ENCODE results near the gene ANK2. TPM values are rescaled to one million over a fixed set of nuclear protein-coding genes. Genes with fewer than 3 reads are reported as not detected.

ANK2 gene
- total RNA-seq, 6 experiments from 2014 or later, result 1.4 to 9.0 (median 2.3) TPM

- TF ChIP-seq CTCF (IDR thresholded peaks at IDR 0.05), result no peak
- Mint-ChIP-seq H3K4me3 (no peak overlapping the region), H3K4me1 (ENCODE audit: low read depth) (no peaks in the 10 kb centered on the region; the same call in 1 of the 2 replicates), H3K36me3 (ENCODE audit: low read depth) (no peaks in the 10 kb centered on the region), H3K27me3 (ENCODE audit: insufficient read depth) (no peaks in the 10 kb centered on the region), H3K9me3 (no peaks in the 10 kb centered on the region), H3K27ac (no peak overlapping the region)
- no peak for DNase-seq
Measured at GRCh38 chr4:113013751-113014150, 35.7 kb upstream of the ANK2 start.

GRCh38 chr4:113016377-113016776 lies 33.1 kb upstream of the ANK2 start:
- no peaks in the 10 kb centered on the region for H3K36me3 Mint-ChIP-seq (ENCODE audit: low read depth)
- no peak overlapping the region for H3K27ac Mint-ChIP-seq
- no peak for TF ChIP-seq CTCF (IDR thresholded peaks at IDR 0.05)
- no peak for DNase-seq
- H3K27me3 Mint-ChIP-seq (ENCODE audit: insufficient read depth), result no peaks in the 10 kb centered on the region
- no peaks in the 10 kb centered on the region; the same call in 1 of the 2 replicates for H3K4me1 Mint-ChIP-seq (ENCODE audit: low read depth)
- H3K9me3 Mint-ChIP-seq, result no peaks in the 10 kb centered on the region
- H3K4me3 Mint-ChIP-seq, result no peak overlapping the region

- no peaks in the 10 kb centered on the region for H3K9me3 Mint-ChIP-seq
- H3K4me1 Mint-ChIP-seq (ENCODE audit: low read depth), result no peaks in the 10 kb centered on the region
- no peak overlapping the region for H3K4me3 Mint-ChIP-seq
- H3K27ac Mint-ChIP-seq, result no peak overlapping the region
- no peak for DNase-seq
- TF ChIP-seq CTCF (IDR thresholded peaks at IDR 0.05), result no peak
- no peaks in the 10 kb centered on the region for H3K36me3 Mint-ChIP-seq (ENCODE audit: low read depth)
- H3K27me3 Mint-ChIP-seq (ENCODE audit: insufficient read depth), result no peaks in the 10 kb centered on the region
Measured at GRCh38 chr4:113020966-113021365, 28.5 kb upstream of the ANK2 start.

- Mint-ChIP-seq H3K27me3 (ENCODE audit: insufficient read depth) (no peaks in the 10 kb centered on the region), H3K4me1 (ENCODE audit: low read depth) (no peaks in the 10 kb centered on the region), H3K4me3 (no peak overlapping the region), H3K36me3 (ENCODE audit: low read depth) (no peaks in the 10 kb centered on the region), H3K9me3 (no peaks in the 10 kb centered on the region), H3K27ac (no peak overlapping the region)
- no peak for DNase-seq
- TF ChIP-seq CTCF (IDR thresholded peaks at IDR 0.05), result no peak
Measured at GRCh38 chr4:113024388-113024787, 25.1 kb upstream of the ANK2 start.

- Mint-ChIP-seq H3K4me3 (no peak overlapping the region), H3K9me3 (no peaks in the 10 kb centered on the region), H3K36me3 (ENCODE audit: low read depth) (no peaks in the 10 kb centered on the region), H3K27ac (no peak overlapping the region), H3K4me1 (ENCODE audit: low read depth) (no peaks in the 10 kb centered on the region), H3K27me3 (ENCODE audit: insufficient read depth) (no peaks in the 10 kb centered on the region)
- DNase-seq, result no peak
- TF ChIP-seq CTCF (IDR thresholded peaks at IDR 0.05), result no peak
Measured at GRCh38 chr4:113025416-113025815, 24.0 kb upstream of the ANK2 start.

GRCh38 chr4:113026556-113026955 lies 22.9 kb upstream of the ANK2 start:
- no peak overlapping the region for H3K27ac Mint-ChIP-seq
- no peak for TF ChIP-seq CTCF (IDR thresholded peaks at IDR 0.05)
- H3K9me3 Mint-ChIP-seq, result no peaks in the 10 kb centered on the region
- H3K36me3 Mint-ChIP-seq (ENCODE audit: low read depth), result no peaks in the 10 kb centered on the region
- no peaks in the 10 kb centered on the region for H3K4me1 Mint-ChIP-seq (ENCODE audit: low read depth)
- no peaks in the 10 kb centered on the region; the same call in 1 of the 2 replicates for H3K27me3 Mint-ChIP-seq (ENCODE audit: insufficient read depth)
- no peak overlapping the region for H3K4me3 Mint-ChIP-seq
- peak; percentile 27 for DNase-seq
